Measurements from ENCODE around the gene ZNF519. TPM values are rescaled to one million over a fixed set of nuclear protein-coding genes. Genes with fewer than 3 reads are reported as not detected.

The ZNF519 gene
- total RNA-seq, result 3.3 TPM in 2 replicates

DNA sequence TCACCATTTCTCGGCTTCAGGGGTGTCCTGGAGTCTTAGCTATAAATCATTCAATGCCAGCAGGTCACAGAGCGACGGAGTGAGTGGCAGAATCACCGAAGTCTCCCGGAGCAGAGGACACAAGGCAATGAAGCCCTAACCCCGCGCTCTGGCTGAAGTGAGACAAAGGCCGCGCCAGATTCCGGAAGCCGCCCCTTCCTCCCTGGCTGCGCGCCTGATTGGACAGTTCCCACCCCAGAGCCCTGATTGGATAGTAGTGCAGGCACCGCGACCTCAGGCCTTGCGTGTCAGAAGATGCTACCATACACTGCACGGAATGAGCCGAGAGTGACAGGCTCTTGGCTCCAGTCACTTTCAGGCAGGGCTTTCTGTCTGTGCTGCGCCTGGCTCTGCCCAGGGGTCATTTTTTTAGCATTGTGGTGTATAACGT, at the start of gene ZNF519:
TSS of gene ZNF519 (minus strand) at position 165 of the 430 bp plus-strand sequence. CDS start at position 7, 158 bp downstream.

Other genes with a start within 250 kb of the ZNF519 start
- gene MC2R, start 216.9 kb downstream of the ZNF519 start, total RNA-seq, result not detected in 2 replicates

Data from endothelial cell of coronary artery (primary cell).